ENCODE data around the gene TF.

DNA sequence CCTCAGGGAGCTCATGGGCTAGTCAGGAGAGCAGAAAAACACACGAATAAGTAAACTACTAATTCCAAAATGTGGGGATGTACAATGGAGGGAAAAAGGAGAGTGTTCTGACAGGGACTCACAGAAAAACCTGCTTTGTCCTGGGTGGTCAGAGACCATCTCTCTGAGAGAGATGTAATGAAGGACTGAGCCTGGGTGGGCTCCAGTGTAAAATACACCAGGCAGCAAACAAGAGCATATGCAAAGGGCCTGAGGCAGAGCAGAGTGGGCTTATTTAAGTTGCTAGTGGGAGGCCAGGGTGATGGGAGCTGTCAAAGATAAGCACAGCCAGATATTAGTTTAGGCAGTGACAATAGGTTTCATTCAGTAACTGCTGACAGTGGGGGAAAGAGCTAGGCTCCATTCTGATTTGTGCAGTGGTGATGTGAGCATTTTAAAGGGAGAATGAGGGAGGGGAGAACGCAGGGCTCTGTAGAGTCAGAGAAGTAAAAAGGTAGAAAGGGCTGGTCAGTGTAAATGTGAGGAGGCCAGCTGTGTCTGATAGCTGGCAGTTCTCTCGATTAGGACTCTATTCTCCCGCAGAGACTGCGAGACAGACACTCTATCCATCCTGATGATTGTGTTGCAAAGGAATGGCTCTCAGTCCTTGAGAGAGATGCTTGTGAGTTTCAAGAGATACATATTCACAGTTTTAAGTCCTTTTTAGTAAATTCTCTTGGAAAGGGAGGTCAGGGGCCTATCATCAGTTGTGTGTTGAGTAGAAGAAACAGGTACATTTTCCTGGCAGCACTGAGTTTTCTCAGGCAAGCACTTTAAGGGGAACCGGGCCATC, 3.5 kb downstream of the TF start:
- TF ChIP-seq SMC3 (IDR thresholded peaks at IDR 0.05; ENCODE audit: borderline replicate concordance, low read length), result no peak
- TF ChIP-seq ZNF207 (IDR thresholded peaks at IDR 0.05; ENCODE audit: borderline replicate concordance), result no peak
- TF ChIP-seq, protein P1, sequence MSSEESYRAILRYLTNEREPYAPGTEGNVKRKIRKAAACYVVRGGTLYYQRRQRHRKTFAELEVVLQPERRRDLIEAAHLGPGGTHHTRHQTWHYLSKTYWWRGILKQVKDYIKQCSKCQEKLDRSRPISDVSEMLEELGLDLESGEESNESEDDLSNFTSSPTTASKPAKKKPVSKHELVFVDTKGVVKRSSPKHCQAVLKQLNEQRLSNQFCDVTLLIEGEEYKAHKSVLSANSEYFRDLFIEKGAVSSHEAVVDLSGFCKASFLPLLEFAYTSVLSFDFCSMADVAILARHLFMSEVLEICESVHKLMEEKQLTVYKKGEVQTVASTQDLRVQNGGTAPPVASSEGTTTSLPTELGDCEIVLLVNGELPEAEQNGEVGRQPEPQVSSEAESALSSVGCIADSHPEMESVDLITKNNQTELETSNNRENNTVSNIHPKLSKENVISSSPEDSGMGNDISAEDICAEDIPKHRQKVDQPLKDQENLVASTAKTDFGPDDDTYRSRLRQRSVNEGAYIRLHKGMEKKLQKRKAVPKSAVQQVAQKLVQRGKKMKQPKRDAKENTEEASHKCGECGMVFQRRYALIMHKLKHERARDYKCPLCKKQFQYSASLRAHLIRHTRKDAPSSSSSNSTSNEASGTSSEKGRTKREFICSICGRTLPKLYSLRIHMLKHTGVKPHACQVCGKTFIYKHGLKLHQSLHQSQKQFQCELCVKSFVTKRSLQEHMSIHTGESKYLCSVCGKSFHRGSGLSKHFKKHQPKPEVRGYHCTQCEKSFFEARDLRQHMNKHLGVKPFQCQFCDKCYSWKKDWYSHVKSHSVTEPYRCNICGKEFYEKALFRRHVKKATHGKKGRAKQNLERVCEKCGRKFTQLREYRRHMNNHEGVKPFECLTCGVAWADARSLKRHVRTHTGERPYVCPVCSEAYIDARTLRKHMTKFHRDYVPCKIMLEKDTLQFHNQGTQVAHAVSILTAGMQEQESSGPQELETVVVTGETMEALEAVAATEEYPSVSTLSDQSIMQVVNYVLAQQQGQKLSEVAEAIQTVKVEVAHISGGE (CRISPR knock-in tag; IDR thresholded peaks at IDR 0.05), result no peak
- no peak for TF ChIP-seq POLR2AphosphoS5 (IDR thresholded peaks at IDR 0.05; ENCODE audit: low read length)
- no peak for TF ChIP-seq POLR2AphosphoS2 (IDR thresholded peaks at IDR 0.05; ENCODE audit: low read depth, low read length)
- TF ChIP-seq, protein P2, sequence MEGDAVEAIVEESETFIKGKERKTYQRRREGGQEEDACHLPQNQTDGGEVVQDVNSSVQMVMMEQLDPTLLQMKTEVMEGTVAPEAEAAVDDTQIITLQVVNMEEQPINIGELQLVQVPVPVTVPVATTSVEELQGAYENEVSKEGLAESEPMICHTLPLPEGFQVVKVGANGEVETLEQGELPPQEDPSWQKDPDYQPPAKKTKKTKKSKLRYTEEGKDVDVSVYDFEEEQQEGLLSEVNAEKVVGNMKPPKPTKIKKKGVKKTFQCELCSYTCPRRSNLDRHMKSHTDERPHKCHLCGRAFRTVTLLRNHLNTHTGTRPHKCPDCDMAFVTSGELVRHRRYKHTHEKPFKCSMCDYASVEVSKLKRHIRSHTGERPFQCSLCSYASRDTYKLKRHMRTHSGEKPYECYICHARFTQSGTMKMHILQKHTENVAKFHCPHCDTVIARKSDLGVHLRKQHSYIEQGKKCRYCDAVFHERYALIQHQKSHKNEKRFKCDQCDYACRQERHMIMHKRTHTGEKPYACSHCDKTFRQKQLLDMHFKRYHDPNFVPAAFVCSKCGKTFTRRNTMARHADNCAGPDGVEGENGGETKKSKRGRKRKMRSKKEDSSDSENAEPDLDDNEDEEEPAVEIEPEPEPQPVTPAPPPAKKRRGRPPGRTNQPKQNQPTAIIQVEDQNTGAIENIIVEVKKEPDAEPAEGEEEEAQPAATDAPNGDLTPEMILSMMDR (IDR thresholded peaks at IDR 0.05 in 2 of 3, conservative IDR thresholded peaks at IDR 0.05 in 1 of 3; ENCODE audit: control insufficient read depth in 2 of 3, extremely low read depth in 1 of 3, insufficient read depth in 1 of 3, low read depth in 3 of 3, low read length in 3 of 3), result no peak
- TF ChIP-seq ZSCAN29 (IDR thresholded peaks at IDR 0.05), result no peak
- no peak for TF ChIP-seq USF2 (IDR thresholded peaks at IDR 0.05; ENCODE audit: borderline replicate concordance, low read depth, low read length)
- TF ChIP-seq, protein P3, sequence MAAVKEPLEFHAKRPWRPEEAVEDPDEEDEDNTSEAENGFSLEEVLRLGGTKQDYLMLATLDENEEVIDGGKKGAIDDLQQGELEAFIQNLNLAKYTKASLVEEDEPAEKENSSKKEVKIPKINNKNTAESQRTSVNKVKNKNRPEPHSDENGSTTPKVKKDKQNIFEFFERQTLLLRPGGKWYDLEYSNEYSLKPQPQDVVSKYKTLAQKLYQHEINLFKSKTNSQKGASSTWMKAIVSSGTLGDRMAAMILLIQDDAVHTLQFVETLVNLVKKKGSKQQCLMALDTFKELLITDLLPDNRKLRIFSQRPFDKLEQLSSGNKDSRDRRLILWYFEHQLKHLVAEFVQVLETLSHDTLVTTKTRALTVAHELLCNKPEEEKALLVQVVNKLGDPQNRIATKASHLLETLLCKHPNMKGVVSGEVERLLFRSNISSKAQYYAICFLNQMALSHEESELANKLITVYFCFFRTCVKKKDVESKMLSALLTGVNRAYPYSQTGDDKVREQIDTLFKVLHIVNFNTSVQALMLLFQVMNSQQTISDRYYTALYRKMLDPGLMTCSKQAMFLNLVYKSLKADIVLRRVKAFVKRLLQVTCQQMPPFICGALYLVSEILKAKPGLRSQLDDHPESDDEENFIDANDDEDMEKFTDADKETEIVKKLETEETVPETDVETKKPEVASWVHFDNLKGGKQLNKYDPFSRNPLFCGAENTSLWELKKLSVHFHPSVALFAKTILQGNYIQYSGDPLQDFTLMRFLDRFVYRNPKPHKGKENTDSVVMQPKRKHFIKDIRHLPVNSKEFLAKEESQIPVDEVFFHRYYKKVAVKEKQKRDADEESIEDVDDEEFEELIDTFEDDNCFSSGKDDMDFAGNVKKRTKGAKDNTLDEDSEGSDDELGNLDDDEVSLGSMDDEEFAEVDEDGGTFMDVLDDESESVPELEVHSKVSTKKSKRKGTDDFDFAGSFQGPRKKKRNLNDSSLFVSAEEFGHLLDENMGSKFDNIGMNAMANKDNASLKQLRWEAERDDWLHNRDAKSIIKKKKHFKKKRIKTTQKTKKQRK (IDR thresholded peaks at IDR 0.05; ENCODE audit: low read depth, low read length), result no peak

Measured in GM12878 (cell line).